Peyer's patch (tissue), 4 donors: ENCODE measurements around the gene KCNK10.

ENCODE experiments used
- CTCF ChIP-seq, 6 experiments: fragments of 450-650 bp in 4 of 6; fragments of 200-600 bp in 2 of 6; sonication (generic) in 1 of 6; IDR thresholded peaks; one replicate each; pipeline ENCODE4 v1.5.1; 2017 to 2019; ENCODE audit warnings: antibody characterized with exemption in 6 of 6, mild to moderate bottlenecking in 3 of 6, moderate library complexity in 1 of 6
- POLR2A ChIP-seq, 2 donors: fragments of 450-650 bp; IDR thresholded peaks; one replicate each; pipeline ENCODE4 v1.5.1; 2017; ENCODE audit warnings: antibody characterized with exemption in 2 of 2, mild to moderate bottlenecking in 2 of 2, moderate library complexity in 2 of 2

DNA sequence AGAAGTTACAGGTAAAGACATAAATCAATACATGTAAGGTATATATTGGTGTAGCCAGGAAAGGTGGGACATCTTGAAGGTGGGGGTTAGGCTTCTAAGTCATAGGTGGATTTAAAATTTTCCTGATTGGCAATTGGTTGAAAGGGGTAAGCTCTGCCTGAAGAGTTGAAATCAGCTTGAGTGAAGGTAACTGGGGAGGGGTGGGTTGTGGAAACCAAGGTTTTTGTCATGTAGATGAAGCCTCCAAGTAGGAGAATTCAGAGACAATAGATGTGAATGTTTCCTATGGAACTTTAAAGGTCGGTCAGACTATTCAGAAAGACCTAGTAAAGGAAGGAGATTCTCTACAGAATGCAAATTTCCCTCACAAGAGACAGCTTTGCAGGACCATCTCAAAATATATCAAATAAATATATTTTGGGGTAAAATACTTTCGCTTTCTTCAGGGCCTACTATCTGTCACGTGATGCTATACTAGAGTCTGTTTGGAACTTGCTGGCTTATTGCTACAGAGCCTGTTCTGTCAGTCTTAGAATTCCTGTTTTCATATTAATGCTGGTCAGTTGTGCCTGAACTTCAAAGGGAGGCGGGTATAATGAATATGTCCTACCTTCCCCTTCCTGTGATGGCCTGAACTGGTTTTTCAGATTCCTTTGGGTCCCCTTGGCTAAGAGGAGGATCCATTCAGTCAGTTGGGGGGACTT is 41.8 kb upstream of the KCNK10 start:
- TF ChIP-seq CTCF (IDR thresholded peaks at IDR 0.05) = no peak
- no peak for TF ChIP-seq POLR2A (IDR thresholded peaks at IDR 0.05)
